NCI-H524 treated with DMSO at 0.1 percent for 48 hours (cell line): ENCODE results near the gene HOXC9.
"Not testable (repeated sequence)": the region's sequence is repeated elsewhere in the genome, so short reads cannot be mapped to it uniquely, and the experiment has no call there.

ENCODE experiments used
- DNase-seq: peaks from one replicate; lab custom pipeline; 2025; lab: John Stamatoyannopoulos, UW

HOXC9 gene

GRCh38 chr12:54040148-54040494 is 40.2 kb downstream of the HOXC9 start:
- no peak for DNase-seq

DNA sequence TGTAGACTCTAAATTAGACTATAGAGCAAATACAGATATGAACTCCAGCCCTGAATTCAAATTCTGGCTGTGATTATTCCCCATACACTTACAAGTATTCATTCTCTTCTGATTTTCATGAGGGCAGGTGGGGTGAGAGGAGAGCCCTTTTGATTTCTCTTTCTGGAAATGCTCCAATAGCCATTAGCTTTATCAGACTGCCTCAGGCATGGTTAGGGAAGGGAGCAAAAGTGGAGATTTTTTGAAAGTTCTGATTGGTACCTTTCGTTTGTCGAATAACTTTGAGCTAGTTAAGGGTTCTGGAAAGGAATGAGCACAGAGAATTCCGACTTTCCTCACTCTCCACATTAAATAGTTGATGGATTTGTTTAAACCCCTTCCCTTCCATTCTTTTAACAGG is 40.7 kb downstream of the HOXC9 start:
- no peak for DNase-seq

- no peak for DNase-seq
Observed at GRCh38 chr12:54041097-54041690, 41.2 kb downstream of the HOXC9 start.

GRCh38 chr12:54042033-54042432 is 42.1 kb downstream of the HOXC9 start:
- DNase-seq: not testable (repeated sequence)

DNA sequence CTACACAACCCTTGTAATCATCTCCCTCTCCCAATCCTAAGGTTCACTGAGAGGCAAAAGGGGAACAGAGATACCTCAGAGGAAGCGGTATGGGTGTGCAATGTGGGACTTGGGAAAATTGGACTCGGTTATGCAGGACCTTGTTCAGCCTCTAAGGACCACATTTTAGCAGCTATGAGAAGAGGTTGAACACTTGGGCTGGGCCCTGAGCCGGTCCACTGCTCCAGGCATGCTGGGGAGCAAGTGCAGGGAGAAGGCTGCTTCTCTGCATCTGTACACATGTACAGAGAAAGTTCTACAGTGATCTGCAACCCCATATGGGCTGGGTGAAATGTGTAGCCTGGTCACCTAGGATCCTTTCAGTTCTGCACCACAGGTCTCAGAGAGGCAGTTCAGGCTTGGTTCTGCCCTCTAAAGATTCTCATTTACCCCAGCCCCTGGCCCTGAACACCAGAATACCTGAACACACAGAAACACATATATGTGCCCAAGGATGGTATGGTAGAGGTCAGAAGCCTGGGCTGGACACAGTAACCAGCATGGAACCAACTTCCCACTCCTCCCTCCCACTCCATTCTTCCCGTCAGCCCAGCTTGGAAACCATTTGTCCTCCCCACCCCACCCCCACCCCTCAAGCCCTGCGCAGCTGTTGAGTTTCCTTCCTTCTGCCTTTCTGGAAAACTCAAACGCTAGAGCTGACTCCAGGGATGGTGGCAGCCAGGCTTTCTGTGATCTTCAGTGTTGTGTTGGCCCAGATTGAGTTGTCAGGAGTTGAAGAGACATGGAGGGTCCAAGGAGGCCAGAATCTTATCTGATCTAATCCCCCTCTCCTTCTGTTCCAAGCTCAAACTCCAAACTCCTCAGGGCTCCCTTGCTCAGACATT is 43.3 kb downstream of the HOXC9 start:
- no peak for DNase-seq

- no peak for DNase-seq
Observed at GRCh38 chr12:54044425-54045103, 44.6 kb downstream of the HOXC9 start.

GRCh38 chr12:54045401-54045800 is 45.4 kb downstream of the HOXC9 start:
- no peak for DNase-seq

- no peak for DNase-seq
Observed at GRCh38 chr12:54045868-54046521, 46.0 kb downstream of the HOXC9 start.

GRCh38 chr12:54046809-54047159 is 46.8 kb downstream of the HOXC9 start:
- DNase-seq: no peak

DNA sequence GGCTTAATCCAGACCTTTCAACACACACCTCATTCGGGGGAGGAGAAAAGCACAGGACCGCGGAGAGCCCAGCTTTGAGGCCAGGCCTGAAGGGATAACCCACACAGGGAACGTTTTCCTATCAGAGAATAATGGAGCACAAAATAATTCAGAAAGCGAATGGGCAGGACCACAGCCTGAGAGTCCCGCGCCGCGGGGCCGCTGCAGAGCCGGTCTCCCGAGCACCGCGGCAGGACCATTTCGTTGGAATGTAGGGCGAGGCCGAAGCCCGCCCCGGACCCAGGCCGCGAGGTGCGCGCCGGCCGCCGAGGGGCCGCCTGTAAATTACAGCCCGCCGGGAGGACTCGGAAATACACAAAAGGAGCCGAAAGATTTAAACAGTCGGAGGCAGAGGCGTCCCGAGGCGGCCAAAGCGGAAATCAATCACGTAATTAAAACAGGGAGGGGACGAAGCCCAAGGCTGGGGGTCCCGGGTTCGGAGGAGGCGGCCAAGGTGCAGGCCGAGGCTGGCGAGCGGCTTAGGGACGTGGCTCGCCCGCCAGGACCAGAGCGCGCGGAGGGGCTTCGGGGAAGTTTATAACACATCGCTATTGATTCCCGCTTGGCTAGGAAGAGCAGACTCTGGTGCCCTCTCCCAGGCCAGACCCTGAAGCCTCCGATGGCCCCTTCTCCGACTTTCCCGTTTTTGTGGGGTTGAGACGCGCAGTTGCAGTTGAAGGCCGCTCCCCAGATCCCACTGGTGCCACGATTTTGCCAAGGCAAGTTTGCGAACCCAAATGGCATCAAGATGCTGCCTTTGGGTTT is 47.4 kb downstream of the HOXC9 start:
- no peak for DNase-seq

- no peak for DNase-seq
Observed at GRCh38 chr12:54047964-54048303, 48.0 kb downstream of the HOXC9 start.

GRCh38 chr12:54048406-54049093 is 48.6 kb downstream of the HOXC9 start:
- DNase-seq: no peak

GRCh38 chr12:54049108-54049507 is 49.1 kb downstream of the HOXC9 start:
- DNase-seq: no peak

DNA sequence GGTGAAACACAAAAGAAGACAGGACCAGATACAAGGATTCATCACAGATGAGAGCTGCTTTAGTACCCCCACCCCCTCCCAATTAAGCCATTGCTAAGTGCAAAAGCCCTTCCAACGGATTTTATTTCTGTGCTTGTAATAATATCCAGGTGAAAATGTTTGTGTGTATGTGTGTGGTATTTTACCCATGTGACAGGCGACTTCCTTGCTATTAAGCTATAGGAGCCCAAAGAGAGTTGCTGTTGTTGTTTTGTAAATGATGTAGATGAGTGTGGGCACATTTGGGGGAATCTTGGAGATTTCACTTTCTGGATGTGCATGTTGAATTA is 50.5 kb downstream of the HOXC9 start:
- no peak for DNase-seq

DNA sequence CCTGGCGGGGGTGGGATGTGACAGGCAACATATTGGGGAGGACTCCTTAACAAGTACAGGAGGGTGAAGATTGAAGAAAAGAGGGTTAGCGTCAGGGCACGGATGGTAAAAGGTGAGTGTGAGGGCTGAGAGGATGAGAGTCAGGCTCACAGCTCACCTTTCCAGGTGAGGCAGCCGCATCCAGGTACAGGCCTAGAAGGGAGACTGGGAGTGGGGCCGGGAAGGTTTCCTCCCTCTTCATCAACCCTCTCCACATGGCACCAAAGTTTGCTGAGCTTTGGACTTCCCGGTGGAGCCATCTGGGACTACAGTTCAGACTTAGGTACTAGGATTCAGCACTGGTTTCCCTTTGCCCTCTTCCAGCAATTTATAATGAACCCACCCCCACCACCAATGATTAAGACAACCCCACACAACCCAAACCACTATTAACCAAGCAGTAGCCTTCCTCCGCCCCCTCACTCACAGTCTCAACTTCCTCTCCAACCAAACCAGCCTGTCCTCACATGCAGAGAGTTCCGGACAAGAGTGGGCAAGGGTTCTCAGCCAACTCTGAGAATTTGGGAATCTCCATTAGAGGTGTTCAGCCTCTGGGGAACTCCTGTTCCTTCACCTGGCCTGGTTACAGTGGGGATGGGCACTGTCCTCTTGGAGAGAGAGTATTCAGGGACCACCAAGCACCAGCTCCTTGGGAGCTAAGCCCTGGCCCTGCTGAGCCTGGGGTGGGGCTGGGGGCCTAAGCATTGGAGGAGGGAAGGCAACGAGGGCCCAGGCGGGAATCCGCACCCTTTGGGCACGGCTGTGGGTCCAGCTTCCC is 51.3 kb downstream of the HOXC9 start:
- no peak for DNase-seq

DNA sequence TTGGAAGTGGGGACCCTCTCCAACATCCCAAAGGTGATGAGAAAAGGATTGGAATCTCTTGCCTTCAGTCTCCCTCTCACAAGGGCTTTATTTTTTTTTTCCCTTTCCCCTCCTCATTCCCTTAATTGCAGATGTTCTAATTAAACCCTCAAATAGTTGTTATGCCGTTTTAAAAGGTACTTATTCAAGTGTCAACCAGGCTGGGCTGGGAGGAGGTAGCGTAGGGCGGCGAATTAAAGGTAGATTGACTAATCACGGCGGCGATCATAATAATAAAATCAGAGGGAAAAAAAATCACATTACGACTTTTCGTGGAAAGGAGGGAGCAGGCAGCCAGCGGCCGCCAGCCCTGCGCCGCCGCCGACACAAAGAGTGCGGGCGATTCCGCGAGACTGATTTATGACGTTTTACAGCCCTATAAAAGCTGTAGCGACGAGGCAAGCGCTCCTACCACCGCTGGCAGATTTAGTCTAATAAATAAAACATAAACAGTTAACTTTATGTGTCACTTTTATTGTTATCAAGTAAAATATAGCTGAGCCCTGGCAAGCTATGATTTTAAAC is 52.0 kb downstream of the HOXC9 start:
- no peak for DNase-seq

- DNase-seq: no peak
Observed at GRCh38 chr12:54052438-54053002, 52.6 kb downstream of the HOXC9 start.
